SK-MEL-5 (cell line): ENCODE measurements around the gene ITGAL. TPM values are rescaled to one million over a fixed set of nuclear protein-coding genes. Genes with fewer than 3 reads are reported as not detected.
A peak's percentile ranks its signal among the peaks of the same experiment; 100 is the strongest.
"Not testable (repeated sequence)": the region's sequence is repeated elsewhere in the genome, so short reads cannot be mapped to it uniquely, and the experiment has no call there.

Experiments
- DNase-seq: peaks from one replicate; pipeline ENCODE4 v3.0.0-alpha.2; 2016; ENCODE audit warnings: low read depth, low spot score
- in situ Hi-C: cut with HindIII; loops from 2 replicates; pipeline ENCODE4 v1.10.0; 2016; ENCODE audit warnings: low sequenced_read_pairs, high pct_unique_total_duplicates, low pct_unique_long_range_greater_than_20kb
- total RNA-seq: library from RNA; depleted of rRNA; stranded (reverse); fragments of >200 nt; shearing (Covaris generic); gene quantifications from 2 replicates; pipeline ENCODE4 v1.2.3, GENCODE V29; 2014

ITGAL gene
- total RNA-seq, 1 experiment from 2014 or later, result not detected

DNA sequence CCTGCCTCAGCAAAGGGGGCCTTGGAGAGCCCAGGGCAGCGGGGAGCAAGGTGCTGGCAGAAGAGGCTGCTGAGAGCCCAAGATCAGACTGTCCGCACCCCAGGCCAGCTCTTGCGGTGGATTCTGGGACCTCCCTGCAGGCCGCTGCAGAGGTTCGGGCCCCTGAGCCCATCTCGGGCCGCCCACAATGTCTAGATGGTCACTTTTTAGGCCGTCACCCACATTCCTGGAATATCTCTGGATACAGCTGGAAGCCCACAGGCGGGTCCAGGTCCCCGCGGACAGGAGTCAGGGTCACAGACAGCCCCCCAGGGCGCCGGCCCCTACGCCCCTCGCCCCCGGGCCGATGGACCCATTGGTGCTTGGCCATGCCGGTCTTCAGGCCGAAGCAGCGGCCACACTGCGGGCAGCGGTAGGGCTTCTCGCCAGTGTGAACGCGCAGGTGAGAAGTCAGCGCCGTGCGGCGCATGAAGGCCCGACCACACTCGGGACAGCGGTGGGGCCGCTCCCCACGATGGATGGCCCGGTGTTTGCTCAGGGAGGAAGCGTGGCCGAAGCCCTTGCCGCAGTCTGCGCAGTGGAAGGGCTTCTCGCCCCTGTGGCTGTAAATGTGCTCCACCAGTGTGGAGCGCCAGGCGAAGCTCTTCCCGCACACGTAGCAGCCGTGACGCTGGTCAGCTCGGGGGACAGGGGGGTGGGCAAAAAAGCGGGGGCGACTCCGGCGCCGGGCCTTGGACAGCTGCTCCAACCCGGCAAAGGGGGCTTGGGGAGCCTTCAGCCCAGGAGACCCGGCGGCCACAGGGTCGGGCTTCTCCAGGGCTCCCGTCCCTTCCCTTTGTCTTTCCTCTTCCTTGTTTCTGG, 60.0 kb downstream of the ITGAL start:
- in situ Hi-C loops, result no loop called here

DNA sequence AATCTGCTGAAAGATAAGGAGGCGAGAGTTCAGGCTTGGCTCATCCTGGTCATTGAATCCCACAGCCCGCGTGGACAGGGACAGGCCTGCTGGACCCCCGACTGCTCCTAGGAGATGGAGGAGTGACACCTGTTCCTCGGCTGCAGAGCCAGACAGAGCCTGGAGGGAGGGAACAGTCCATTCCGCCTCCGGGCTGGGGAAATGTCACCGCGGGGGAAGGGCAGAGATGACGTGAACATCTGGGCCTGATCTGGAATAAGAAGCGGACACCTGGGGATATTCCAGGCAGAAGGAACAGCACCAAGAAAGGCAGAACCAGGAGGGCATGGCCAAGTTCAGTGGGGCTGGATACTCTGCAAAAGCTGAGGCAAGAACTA, 60.6 kb downstream of the ITGAL start:
- in situ Hi-C loops, result no loop called here
- no peak for DNase-seq

More for the DNA sequence above, 60.0 kb downstream of the ITGAL start:
- DNase-seq, result no peak

DNA sequence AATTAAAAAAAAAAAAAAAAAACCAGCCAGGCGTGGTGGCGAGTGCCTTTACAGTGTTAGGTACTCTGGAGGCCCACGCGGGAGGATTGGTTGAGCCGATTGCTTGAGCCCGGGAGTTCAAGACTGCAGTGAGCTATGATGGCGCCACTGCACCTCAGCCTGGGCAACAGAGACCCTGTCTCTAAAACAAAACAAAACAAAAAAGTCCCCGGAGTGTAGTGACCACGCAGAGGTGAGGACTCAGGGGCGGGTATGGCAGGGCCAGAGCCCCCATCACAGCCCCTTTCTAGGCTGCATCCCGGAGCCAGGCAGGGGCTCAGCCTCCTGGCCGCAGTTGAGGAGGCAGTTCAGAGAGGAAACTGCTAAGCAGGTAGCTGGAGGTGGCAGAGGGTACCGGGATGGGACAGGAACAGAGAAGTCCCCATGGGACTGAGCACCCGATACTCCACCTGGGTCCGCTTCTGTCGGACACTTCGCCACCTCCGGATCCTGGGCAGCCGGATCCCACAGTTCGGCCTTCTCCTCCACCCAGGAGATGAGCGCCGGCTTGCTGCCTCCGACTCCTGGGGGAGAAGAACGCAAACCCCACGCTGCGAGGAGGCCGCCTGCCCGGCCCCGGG, 61.3 kb downstream of the ITGAL start:
- no peak for DNase-seq
- in situ Hi-C loops, result no loop called here

DNA sequence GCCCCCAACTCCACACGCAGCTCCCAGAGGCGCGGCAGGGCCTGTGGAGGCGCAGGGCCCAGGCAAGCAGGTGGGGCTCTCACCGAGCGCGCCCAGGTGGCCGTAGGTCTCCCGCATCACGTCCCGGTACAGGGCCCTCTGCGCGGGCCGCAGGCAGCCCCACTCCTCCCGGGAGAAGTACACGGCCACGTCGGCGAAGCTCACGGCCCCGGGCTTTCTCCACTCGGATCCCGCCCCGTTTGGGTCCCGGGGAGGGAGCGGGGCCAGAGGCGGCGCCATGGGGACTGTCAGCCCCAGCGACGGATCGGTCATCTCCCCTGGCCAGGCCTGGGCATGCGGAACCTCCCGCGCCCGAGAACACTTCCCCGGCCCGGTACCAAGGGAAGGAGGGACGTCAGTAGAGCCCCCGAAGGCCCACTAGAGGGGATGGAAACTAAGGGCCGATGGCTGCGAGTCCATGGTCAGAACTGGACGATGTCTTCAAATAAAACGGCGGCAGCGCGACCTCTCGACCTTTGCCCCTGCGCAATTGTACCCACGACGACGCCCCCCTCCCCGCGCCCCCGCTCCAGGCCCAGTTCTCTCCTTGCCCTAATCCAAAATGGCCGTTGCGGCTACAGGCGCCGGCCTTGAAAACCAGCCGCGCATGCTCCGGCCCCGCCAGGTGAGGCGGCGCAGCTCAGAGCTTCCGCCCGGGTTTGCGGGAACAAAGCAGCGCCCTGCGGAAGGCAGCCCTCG, 62.0 kb downstream of the ITGAL start, which contains the start of gene ZNF747:
ZNF747 (minus strand) TSS at position 491 of the 738 bp plus-strand sequence; CDS start at position 312, 179 bp downstream.
- in situ Hi-C loops, result no loop called here
- peak; percentile 71 for DNase-seq

DNA sequence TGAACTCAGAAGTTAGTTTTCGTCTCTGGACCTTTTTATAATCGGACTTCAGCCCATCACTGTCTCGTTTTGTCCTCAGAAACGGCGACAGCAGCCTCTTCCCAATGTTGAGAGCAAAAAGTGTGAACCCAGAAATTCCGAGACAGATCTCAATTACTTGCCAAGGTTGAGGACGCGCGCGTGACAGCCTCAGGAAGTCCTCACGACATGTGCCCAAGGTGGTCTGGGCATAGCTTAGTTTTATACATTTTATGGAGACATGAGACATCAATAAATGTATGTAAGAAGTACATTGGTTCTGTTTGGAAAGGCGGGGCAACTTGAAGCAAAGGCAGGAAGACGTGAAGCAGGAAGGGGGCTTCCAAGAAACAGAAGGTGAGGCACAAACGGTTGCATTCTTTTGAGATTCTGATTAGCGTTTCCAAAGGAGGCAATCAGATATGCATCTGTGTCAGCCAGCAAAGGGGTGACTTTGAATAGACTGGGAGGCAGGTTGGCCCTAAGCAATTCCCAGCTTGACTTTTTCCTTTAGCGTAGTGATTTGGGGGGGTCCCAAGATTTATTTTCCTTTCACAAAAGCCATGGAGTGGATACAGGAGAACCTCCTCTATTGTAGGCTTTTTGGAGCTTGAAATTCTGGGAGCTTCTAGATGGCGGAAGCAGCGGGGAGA, 62.7 kb downstream of the ITGAL start:
- in situ Hi-C loops, result no loop called here
- DNase-seq, result no peak

DNA sequence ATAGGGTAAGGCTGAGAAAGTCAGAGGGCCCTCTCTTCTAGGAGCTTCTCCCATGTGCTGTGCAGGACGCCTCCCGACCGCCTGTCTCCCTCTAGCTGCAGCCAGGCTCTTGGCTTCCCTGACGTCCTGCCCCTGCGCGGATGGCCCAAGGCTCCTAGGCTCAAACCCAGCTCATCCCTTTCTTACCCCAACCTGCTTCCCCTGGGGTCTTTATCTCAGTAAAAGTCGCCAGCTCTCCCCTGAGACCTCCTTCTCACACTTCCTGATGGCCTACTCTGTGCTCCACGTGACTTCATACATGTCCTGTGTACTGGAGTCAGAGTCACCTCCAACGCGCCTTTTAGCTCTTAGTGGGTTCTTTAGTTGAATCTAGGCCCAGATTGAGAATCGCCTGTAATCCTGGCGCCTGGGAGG, 63.2 kb downstream of the ITGAL start:
- DNase-seq, result peak; percentile 37

DNA sequence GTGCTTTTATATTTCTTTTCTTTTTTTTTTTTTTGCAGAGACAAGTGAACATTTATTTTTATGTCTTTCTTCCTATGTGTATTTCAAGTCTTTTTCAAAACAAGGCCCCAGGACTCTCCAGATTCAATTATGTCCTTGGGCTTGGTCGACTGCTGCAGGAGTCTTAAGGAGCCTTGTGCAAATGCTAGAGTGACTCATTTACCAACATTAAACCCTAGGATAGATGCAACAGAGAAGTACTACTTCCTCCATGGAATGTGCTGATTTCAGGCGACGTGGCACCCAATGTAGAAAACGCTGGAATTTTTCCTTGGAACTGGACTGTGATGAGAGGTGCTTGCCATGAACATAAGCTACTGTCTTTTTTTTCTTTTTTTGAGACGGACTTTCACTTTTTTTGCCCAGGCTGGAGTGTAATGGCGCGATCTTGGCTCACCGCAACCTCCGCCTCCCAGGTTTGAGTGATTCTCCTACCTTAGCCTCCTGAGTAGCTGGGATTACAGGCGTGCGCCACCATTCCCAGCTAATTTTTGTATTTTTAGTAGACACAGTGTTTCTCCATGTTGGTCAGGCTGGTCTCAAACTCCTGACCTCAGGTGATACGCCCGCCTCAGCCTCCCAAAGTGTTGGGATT, 64.0 kb downstream of the ITGAL start:
- in situ Hi-C loops, DNase-seq: not testable (repeated sequence)

More for the DNA sequence above, 63.2 kb downstream of the ITGAL start:
- in situ Hi-C loops, result no loop called here

DNA sequence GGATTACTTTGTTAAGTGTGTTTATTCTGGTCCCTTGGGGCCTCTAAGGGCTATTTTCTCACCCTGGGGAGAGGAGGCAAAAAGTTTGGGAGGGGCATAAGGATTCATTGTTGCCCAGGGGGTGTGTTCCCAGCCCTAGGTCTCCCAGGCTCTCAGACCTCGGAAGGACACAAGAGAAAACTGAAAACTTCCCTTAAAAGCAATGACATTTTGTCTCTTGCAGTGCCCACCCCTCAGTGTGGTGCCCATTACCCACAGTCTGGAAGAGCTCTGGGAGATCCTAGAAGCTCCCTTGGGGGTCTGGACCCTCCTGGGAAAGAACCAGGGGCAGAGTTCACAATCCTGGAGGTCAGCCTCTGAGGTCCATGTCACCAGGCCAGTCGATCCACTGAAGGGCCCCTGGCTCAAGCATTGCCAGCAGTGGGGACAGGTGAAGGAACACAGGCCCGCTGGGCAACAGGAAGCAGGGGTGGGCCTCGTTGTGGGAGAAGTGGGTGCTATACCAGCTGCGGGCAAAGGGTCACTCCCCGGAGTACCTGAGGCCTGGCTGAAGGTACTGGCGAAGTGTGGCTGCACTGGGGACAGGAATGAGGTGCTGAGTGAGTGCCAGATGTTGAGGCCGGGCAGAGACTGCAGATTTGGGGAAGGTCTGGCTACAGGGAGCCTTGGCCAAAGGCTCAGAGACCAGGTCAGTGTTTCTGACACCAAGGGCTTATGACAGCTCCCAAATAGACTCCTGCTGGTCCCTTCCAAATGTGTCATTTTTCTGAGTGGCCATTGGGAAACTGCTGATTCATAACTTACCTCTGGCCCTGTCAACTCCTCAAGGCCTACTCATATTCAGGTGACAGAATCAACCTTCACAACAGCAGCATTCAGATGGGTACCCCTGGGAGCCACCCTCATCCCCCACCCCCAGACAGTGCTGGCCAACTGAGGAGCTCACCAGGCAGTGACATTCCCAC, 66.7 kb downstream of the ITGAL start:
- DNase-seq, result no peak
- in situ Hi-C loops, result no loop called here

DNA sequence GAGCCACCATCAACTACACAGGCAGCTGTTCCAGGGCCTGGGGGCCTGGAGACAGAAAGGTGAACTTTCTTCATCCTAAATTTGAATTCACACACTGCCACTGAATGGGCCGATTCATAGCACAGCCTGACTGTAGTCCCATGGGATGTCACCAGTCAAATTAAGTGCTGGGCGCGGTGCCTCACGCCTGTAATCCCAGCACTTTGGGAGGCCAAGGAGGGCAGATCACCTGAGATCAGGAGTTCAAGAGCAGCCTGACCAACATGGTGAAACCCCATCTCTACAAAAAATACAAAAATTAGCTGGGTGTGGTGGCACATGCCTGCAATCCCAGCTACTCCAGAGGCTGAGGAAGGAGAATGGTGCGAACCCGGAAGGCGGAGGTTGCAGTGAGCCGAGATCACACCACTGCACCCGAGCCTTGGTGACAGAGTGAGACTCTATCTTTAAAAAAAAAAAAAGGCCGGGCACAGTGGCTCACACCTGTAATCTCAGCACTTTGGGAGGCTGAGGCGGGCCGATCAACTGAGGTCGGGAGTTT, 67.5 kb downstream of the ITGAL start:
- in situ Hi-C loops, result not testable (repeated sequence)
- DNase-seq, result peak; percentile 46

DNA sequence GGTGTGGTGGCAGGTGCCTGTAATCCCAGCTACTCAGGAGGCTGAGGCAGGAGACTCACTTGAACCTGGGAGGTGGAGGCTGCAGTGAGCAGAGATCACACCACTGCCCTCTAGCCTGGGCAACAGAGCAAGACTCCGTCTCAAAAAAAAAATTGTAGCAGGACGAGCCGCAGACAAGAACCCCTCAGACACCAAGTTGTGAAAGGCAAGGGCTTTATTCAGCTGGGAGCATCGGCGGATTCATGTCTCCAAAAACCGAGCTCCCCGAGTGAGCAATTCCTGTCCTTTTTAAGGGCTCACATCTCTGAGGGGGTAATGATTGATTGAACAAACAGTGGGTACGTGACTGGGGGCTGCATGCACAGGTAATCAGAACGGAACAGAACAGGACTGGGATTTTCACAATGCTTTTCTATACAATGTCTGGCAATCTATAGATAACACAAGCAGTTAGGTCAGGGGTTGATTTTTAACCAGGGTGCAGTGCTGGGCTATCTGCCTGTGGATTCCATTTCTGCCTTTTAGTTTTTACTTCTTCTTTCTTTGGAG, 68.4 kb downstream of the ITGAL start:
- DNase-seq, in situ Hi-C loops: not testable (repeated sequence)

DNA sequence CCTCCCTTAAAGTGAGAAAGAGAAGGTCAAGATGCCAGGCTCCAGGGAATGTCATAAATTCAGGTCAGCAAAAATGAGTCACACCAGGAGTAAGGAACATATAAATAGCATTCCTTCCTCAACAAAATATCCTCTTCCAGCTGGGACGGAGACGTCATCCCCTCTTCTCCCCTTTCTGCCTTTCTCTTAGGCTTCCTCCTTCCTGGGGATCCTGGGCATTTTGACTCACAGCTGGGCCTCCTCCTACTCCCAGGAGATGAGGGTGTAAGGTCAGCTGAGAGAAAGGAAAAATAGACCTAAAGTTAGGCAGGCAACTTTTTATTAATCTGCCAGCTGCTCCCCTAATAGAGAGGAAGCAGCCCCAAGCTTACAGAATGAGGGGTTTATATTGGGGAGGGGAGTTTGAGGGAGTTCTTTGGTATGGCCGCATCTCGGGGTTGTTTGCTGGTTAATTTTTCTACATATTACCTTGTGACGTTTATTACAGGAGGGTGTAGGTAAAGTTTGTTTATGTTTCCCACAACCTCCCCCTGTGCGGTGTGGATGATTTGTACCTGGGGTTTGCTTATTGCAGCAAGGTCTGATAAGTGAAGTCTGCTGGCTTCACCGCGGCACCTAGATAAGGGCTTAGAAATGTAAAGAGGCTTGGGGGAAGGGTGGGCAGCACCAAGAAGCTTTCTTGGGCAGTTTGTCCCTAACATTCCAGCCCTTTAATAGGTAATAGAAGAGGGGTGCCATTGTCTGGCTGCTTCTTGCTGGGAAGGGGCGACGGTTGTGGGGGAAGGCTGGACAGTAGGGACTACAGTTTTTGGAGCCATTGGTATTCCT, 69.2 kb downstream of the ITGAL start:
- DNase-seq, result no peak
- in situ Hi-C loops, result no loop called here

DNA sequence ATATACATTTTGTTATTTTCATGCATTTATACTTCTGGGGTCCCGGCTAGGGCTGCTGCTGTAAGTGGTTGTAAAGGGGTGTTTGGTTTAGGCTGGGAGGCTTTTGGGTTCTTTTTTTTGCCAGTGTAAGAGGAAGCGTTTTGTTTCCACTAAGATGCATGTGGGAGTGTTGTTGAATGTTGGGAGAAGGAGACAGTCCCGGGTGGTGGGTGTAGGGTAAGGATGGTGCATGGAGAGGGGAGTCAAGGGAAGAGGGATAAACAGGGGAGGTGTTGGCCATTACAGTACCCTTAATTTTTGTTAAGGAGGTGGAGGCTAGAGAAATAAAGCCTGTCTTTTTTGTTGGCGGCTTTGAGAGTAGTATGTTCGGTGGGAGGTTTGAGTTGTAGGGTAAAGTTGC, 70.5 kb downstream of the ITGAL start:
- in situ Hi-C loops, result no loop called here
- DNase-seq, result no peak

DNA sequence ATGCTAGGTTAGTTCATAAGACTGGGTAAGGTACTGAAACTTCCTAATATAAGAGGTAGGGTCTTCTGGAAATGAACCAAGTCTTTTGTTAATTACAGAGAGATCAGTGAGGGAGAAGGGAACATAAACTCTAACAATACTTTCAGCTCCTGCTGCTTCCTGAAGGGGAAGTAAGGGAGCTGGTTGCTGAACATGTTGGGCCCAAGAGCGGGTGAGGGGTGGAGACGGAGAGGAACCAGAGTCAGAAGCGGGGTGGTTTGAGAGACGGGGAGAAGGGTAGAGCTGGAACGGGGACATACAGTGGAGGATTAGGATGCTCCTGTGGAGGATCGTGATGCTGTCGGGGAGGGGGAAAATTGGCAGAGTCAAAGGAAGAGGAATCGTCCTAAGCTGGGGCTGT, 73.6 kb downstream of the ITGAL start:
- DNase-seq, result no peak
- in situ Hi-C loops, result no loop called here

DNA sequence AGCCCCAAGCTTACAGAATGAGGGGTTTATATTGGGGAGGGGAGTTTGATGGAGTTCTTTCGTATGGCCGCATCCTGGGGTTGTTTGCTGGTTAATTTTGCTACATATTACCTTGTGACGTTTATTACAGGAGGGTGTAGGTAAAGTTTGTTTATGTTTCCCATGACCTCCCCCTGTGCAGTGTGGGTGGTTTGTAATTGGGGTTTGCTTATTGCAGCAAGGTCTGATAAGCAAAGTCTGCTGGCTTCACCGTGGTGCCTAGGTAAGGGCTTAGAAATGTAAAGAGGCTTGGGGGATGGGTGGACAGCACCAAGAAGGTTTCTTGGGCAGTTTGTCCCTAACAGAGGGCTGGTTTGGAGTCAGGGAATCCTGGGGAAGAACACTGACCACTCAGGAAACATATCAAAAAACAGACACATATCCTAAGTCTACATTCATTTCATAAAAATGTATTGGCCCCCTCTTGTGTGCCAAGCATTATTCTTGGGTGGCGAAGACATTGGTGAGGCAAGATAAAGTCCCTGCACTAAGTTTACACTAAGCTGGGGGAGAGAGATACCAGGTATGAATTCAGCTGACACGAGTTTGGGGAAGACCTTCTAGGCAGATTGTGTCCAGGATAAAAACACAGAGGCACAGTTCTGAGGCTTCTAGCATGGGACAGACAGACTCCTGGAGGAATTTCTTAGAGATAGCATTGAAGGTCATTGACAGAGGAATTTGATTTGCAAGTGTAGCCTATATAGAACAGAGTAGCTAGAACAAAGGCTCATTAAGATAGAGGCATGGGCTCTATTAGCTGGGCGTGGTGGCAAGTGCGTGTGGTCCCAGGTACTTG, 76.1 kb downstream of the ITGAL start:
- peak; percentile 14 for DNase-seq
- in situ Hi-C loops, result no loop called here
